ENCODE results near the gene GRIA4. TPM values are rescaled to one million over a fixed set of nuclear protein-coding genes. Genes with fewer than 3 reads are reported as not detected.

Gene GRIA4
- total RNA-seq, 4 donors from 2014 or later = 37.2 TPM; not detected in 3

DNA sequence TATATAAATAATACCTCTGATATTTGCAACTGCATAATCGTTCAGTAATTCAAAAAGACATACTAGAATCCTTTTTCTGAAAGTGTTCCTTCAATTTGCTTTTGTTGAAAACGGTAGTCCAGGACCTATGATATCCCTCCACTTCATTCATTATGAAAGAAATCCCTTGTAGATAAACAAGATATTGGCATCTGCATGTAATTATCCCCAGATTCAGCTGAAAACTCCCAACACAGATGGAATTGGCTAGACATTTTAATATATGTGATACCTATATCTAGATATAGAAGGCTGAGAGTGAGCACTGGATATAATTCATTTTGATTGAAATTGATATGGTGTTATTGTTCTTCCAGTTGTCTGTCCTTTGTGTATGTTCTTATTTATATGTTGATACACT, 302.8 kb downstream of the GRIA4 start:
- intact Hi-C loops (cut with DNase I; ENCODE audit: low total_unique reads) = no loop called here
- no peak overlapping the region for H3K27ac ChIP-seq
- no peaks in the 10 kb centered on the region for H3K4me1 ChIP-seq
- H3K27me3 ChIP-seq = no peaks in the 10 kb centered on the region
- no peaks in the 10 kb centered on the region for H3K36me3 ChIP-seq
- no peak for DNase-seq
- H3K4me3 ChIP-seq = no peak overlapping the region
- no peak for TF ChIP-seq POLR2A (IDR thresholded peaks at IDR 0.05)
- TF ChIP-seq, protein P1, sequence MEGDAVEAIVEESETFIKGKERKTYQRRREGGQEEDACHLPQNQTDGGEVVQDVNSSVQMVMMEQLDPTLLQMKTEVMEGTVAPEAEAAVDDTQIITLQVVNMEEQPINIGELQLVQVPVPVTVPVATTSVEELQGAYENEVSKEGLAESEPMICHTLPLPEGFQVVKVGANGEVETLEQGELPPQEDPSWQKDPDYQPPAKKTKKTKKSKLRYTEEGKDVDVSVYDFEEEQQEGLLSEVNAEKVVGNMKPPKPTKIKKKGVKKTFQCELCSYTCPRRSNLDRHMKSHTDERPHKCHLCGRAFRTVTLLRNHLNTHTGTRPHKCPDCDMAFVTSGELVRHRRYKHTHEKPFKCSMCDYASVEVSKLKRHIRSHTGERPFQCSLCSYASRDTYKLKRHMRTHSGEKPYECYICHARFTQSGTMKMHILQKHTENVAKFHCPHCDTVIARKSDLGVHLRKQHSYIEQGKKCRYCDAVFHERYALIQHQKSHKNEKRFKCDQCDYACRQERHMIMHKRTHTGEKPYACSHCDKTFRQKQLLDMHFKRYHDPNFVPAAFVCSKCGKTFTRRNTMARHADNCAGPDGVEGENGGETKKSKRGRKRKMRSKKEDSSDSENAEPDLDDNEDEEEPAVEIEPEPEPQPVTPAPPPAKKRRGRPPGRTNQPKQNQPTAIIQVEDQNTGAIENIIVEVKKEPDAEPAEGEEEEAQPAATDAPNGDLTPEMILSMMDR (IDR thresholded peaks at IDR 0.05) = no peak
- H3K9me3 ChIP-seq = no peaks in the 10 kb centered on the region

DNA sequence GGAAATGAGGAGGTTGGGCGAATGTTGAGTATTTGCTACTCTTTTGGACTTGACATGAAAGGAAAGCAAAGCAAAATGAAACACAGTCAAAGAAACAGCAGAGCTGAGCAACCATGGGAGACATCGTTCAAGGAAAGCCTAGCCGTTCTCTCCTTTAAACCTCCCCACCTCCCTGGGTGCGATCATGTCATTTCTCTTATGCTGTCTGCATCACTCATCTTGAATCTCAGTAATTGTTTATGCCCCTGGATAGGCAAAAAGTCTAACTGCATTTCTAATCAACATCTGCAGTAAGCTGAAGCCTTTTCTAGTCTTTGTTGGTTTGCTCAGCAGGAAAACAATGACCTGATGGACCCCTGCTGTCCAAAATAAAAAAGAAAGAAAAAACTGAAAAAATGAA, 305.1 kb downstream of the GRIA4 start:
- Histone ChIP-seq H3K36me3 (no peaks in the 10 kb centered on the region), H3K9me3 (no peaks in the 10 kb centered on the region), H3K4me1 (no peaks in the 10 kb centered on the region), H3K4me3 (no peak overlapping the region), H3K27me3 (no peaks in the 10 kb centered on the region), H3K27ac (no peak overlapping the region)
- no peak for TF ChIP-seq POLR2A (IDR thresholded peaks at IDR 0.05)
- TF ChIP-seq, protein P1 (IDR thresholded peaks at IDR 0.05) = no peak
- intact Hi-C loops (cut with DNase I; ENCODE audit: low total_unique reads) = no loop called here
- no peak for DNase-seq

DNA sequence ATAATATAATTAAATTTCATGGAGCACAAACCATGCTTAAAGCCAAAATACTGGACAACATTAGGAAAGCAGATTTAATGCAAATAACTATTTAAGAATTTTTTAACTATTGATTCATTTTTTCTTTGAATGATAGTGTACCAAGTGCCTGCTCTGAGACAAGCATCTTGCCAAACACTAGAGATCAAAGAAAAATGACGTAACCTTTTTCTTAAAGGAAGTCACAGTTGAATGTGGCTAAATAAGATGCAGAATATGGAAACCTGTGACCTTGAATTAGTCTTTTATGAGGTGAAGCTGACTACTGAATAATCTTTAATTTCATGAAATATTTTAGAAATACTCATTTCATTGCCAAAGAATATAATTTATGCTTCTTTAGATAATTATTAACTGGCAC, 308.2 kb downstream of the GRIA4 start:
- Histone ChIP-seq H3K27me3 (no peaks in the 10 kb centered on the region), H3K9me3 (no peaks in the 10 kb centered on the region), H3K27ac (no peak overlapping the region), H3K4me3 (no peak overlapping the region), H3K36me3 (no peaks in the 10 kb centered on the region), H3K4me1 (no peaks in the 10 kb centered on the region)
- intact Hi-C loops (cut with DNase I; ENCODE audit: low total_unique reads) = no loop called here
- no peak for TF ChIP-seq POLR2A (IDR thresholded peaks at IDR 0.05)
- TF ChIP-seq, protein P1 (IDR thresholded peaks at IDR 0.05) = no peak
- DNase-seq = no peak

DNA sequence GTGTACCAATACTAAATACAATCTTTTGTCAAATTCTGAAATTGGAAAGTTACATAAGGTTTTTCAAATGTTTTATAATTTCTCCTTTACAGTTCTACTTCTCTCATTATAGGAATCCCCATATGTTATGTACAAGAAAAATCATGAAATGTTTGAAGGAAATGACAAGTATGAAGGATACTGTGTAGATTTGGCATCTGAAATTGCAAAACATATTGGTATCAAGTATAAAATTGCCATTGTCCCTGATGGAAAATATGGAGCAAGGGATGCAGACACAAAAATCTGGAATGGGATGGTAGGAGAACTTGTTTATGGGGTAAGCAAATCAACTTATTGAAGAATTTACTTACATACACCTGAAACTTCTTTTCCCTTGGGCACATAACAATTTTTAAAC, 308.7 kb downstream of the GRIA4 start:
- Histone ChIP-seq H3K9me3 (no peaks in the 10 kb centered on the region), H3K4me3 (no peak overlapping the region), H3K27me3 (no peaks in the 10 kb centered on the region), H3K4me1 (no peaks in the 10 kb centered on the region), H3K27ac (no peak overlapping the region), H3K36me3 (no peaks in the 10 kb centered on the region)
- TF ChIP-seq POLR2A (IDR thresholded peaks at IDR 0.05) = no peak
- TF ChIP-seq, protein P1 (IDR thresholded peaks at IDR 0.05) = no peak
- intact Hi-C loops (cut with DNase I; ENCODE audit: low total_unique reads) = no loop called here
- DNase-seq = no peak

DNA sequence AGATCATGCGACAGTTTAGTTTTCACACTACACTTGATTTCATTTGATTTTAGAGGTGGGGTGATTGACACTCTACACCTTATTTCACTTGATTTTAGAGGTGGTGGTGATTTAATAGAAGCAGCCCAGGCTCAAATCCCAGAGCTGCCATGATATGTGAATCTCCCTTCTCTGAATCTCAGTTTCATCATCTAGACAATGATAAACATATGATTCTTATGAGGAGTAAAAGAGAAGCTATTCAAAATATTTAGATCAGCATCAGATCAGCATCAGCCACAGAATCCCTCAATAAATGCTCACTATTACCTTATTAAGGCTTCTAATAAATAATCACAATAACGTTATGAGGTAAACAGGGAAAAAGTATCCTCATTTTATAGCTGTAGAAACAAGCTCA, 313.4 kb downstream of the GRIA4 start:
- TF ChIP-seq, protein P1 (IDR thresholded peaks at IDR 0.05) = no peak
- no peak for TF ChIP-seq POLR2A (IDR thresholded peaks at IDR 0.05)
- H3K9me3 ChIP-seq = no peaks in the 10 kb centered on the region
- intact Hi-C loops (cut with DNase I; ENCODE audit: low total_unique reads) = no loop called here

More for the DNA sequence above, 313.4 kb downstream of the GRIA4 start:
- DNase-seq = no peak
- no peak overlapping the region for H3K4me3 ChIP-seq
- no peak overlapping the region for H3K27ac ChIP-seq
- H3K27me3 ChIP-seq = no peaks in the 10 kb centered on the region
- H3K36me3 ChIP-seq = no peaks in the 10 kb centered on the region
- no peaks in the 10 kb centered on the region for H3K4me1 ChIP-seq

Measured in uterus (tissue), 4 donors.